Keratinocyte (primary cell): ENCODE data around the gene WBP4.
"Not testable (repeated sequence)": the region's sequence is repeated elsewhere in the genome, so short reads cannot be mapped to it uniquely, and the experiment has no call there.

ENCODE experiments used
- CTCF ChIP-seq, 3 experiments: IDR thresholded peaks in 1 of 3; conservative IDR thresholded peaks in 1 of 3; optimal IDR thresholded peaks in 1 of 3; 2 replicates in 2 of 3; 3 replicates in 1 of 3; pipeline versions ENCODE3 to v1.5.1; 2011; ENCODE audit warnings: low read length in 3 of 3, mild to moderate bottlenecking in 3 of 3, moderate library complexity in 2 of 3, control low read depth in 1 of 3, inconsistent platforms in 1 of 3; ENCODE audit not compliant: insufficient read depth in 2 of 3; ENCODE audit errors: extremely low read depth in 1 of 3
- EZH2 ChIP-seq: IDR thresholded peaks from one replicate; pipeline ENCODE4 v1.6.1; 2012; ENCODE audit warnings: inconsistent platforms, mild to moderate bottlenecking, low read length, moderate library complexity

- not testable (repeated sequence) for TF ChIP-seq CTCF (optimal IDR thresholded peaks at IDR 0.05 in 1 of 3, IDR thresholded peaks at IDR 0.05 in 1 of 3, conservative IDR thresholded peaks at IDR 0.05 in 1 of 3; ENCODE audit: extremely low read depth in 1 of 3, insufficient read depth in 2 of 3, low read length in 3 of 3); EZH2
Observed at GRCh38 chr13:41131660-41132511, 70.6 kb downstream of the WBP4 start.
